T47D (cell line): ENCODE results near the gene GNAS.

ENCODE experiments used
- DNase-seq, 2 experiments: peaks; one replicate each; pipeline versions ENCODE4 v3.0.0 to v3.0.0-alpha.2; 2011 to 2012; ENCODE audit warnings: low read depth in 1 of 2, low spot score in 1 of 2
- JUND ChIP-seq: IDR thresholded peaks from 2 replicates; pipeline ENCODE4 v1.6.1; 2012; ENCODE audit warnings: low read depth
- in situ Hi-C: cut with HindIII; loops from 2 replicates; pipeline ENCODE4 v1.10.0; 2016; ENCODE audit warnings: low sequenced_read_pairs, low pct_unique_long_range_greater_than_20kb

GNAS gene

GRCh38 chr20:58836616-58837204, 15.8 kb upstream of the GNAS start:
- DNase-seq, result no peak
- TF ChIP-seq JUND, result no peak
- in situ Hi-C loops, result no loop called here

GRCh38 chr20:58837717-58838116, 14.8 kb upstream of the GNAS start:
- in situ Hi-C loops, result no loop called here
- no peak for TF ChIP-seq JUND
- no peak for DNase-seq

GRCh38 chr20:58838174-58838573, 14.3 kb upstream of the GNAS start:
- no peak for DNase-seq
- no peak for TF ChIP-seq JUND
- in situ Hi-C loops, result no loop called here

GRCh38 chr20:58839474-58839874, 13.0 kb upstream of the GNAS start:
- DNase-seq, result peak; percentile 85 to 86
- TF ChIP-seq JUND, result no peak
- in situ Hi-C loops, result no loop called here

- peak in 1 of 2 experiments; percentile 45 for DNase-seq
- no peak for TF ChIP-seq JUND
- in situ Hi-C loops, result no loop called here
Observed at GRCh38 chr20:58839991-58840747, 12.3 kb upstream of the GNAS start.

GRCh38 chr20:58840816-58841538, 11.5 kb upstream of the GNAS start:
- no peak for TF ChIP-seq JUND
- DNase-seq, result no peak
- in situ Hi-C loops, result no loop called here

- in situ Hi-C loops, result no loop called here
- TF ChIP-seq JUND, result no peak
- no peak for DNase-seq
Observed at GRCh38 chr20:58841539-58842264, 10.8 kb upstream of the GNAS start.

- DNase-seq, result no peak
- TF ChIP-seq JUND, result no peak
- in situ Hi-C loops, result no loop called here
Observed at GRCh38 chr20:58842276-58842675, 10.2 kb upstream of the GNAS start.

- in situ Hi-C loops, result no loop called here
- TF ChIP-seq JUND, result no peak
- DNase-seq, result no peak
Observed at GRCh38 chr20:58843128-58843556, 9.4 kb upstream of the GNAS start.

GRCh38 chr20:58845706-58846105, 6.8 kb upstream of the GNAS start:
- no peak for TF ChIP-seq JUND
- no peak for DNase-seq
- in situ Hi-C loops, result no loop called here

- no peak for TF ChIP-seq JUND
- DNase-seq, result no peak
- in situ Hi-C loops, result no loop called here
Observed at GRCh38 chr20:58847463-58847862, 5.1 kb upstream of the GNAS start.

GRCh38 chr20:58850693-58851174, 1.8 kb upstream of the GNAS start, which contains the start of gene GNAS-AS1:
TSS of gene GNAS-AS1 (minus strand) at chr20:58850902.
- no peak for TF ChIP-seq JUND
- in situ Hi-C loops, result no loop called here
- DNase-seq, result peak; percentile 94
